Activated T-cell treated with anti-CD3 and anti-CD28 coated beads, Interleukin-2, amount 50 U/mL, for 4 hours (primary cell): ENCODE results near the gene TRIP13. TPM values are rescaled to one million over a fixed set of nuclear protein-coding genes. Genes with fewer than 3 reads are reported as not detected.
"Not testable (repeated sequence)": the region's sequence is repeated elsewhere in the genome, so short reads cannot be mapped to it uniquely, and the experiment has no call there.

Experiments used
- ATAC-seq, 2 donors: fragments of 200-7000 bp; cut with Tn5 transposase; one replicate each; pipeline ENCODE4 v1.10.0; 2021
- DNase-seq: peaks from one replicate; pipeline ENCODE4 v3.0.0-alpha.2; 2020
- H3K27me3 Mint-ChIP-seq: one replicate; pipeline ENCODE4 v1.8.0; 2021; ENCODE audit warnings: low read depth, mixed read lengths
- H3K36me3 Mint-ChIP-seq: one replicate; pipeline ENCODE4 v1.8.0; 2022; ENCODE audit warnings: mixed read lengths; ENCODE audit not compliant: insufficient read depth
- H3K4me1 Mint-ChIP-seq: one replicate; pipeline ENCODE4 v1.8.0; 2021; ENCODE audit warnings: low read depth, mixed read lengths
- H3K4me3 Mint-ChIP-seq: one replicate; pipeline ENCODE4 v1.8.0; 2021; ENCODE audit warnings: mild to moderate bottlenecking, moderate library complexity, mixed read lengths
- H3K9me3 Mint-ChIP-seq: one replicate; pipeline ENCODE4 v1.8.0; 2021; ENCODE audit warnings: mixed read lengths
- total RNA-seq, 3 donors: library from RNA; stranded (reverse); gene quantifications; one replicate each; pipeline ENCODE4 v1.2.1, GENCODE V29; 2021

TRIP13 gene
- total RNA-seq, 3 donors from 2014 or later = 11.2 to 21.5 (median 18.5) TPM

- Mint-ChIP-seq H3K4me1 (peaks cover 3% of the 10 kb centered on the region), H3K9me3 (no peaks in the 10 kb centered on the region), H3K4me3 (no peak overlapping the region), H3K27me3 (peaks cover 7% of the 10 kb centered on the region), H3K36me3 (no peaks in the 10 kb centered on the region)
- ATAC-seq (no peak), DNase-seq (no peak)
These were observed 41.1 kb upstream of the TRIP13 start for GRCh38 chr5:851553-851952.

GRCh38 chr5:852018-852417 is 40.7 kb upstream of the TRIP13 start:
- DNase-seq (no peak), ATAC-seq (no peak)
- no peak overlapping the region for H3K4me3 Mint-ChIP-seq
- peaks cover 7% of the 10 kb centered on the region for H3K27me3 Mint-ChIP-seq
- H3K36me3 Mint-ChIP-seq = no peaks in the 10 kb centered on the region
- no peaks in the 10 kb centered on the region for H3K9me3 Mint-ChIP-seq
- H3K4me1 Mint-ChIP-seq = no peaks in the 10 kb centered on the region

DNA sequence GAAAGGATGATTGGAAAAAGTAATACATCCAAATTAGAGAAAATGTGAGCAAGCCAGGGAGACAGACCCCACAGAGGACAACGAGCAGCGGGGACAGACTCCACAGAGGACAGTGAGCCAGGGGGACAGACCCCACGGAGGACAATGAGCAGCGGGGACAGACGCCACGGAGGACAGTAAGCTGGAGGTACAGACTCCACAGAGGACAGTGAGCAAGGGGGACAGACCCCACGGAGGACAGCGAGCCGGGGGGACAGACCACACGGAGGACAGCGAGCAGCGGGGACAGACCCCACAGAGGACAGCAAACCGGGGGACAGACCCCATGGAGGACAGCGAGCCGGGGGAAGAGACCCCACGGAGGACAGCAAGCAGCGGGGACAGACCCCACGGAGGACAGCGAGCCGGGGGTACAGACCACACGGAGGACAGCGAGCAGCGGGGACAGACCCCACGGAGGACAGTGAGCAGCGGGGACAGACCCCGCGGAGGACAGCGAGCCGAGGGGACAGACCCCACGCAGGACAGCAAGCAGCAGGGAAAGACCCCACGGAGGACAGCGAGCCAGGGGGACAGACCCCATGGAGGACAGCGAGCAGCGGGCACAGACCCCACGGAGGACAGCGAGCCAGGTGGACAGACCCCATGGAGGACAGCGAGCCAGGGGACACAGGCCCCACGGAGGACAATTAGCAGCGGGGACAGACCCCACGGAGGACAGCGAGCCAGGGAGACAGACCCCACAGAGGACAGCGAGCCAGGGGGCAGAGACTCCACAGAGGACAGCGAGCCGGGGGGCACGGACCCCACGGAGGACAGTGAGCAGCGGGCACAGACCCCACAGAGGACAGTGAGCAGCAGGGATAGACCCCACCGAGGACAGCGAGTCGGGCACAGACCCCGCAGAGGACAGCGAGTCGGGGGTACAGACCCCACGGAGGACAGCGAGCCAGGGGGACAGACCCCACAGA is 40.0 kb upstream of the TRIP13 start:
- H3K4me1 Mint-ChIP-seq = no peaks in the 10 kb centered on the region
- DNase-seq (no peak), ATAC-seq (no peak)
- no peak overlapping the region for H3K4me3 Mint-ChIP-seq
- H3K9me3 Mint-ChIP-seq = no peaks in the 10 kb centered on the region
- H3K36me3 Mint-ChIP-seq = no peaks in the 10 kb centered on the region
- peaks cover 7% of the 10 kb centered on the region for H3K27me3 Mint-ChIP-seq

DNA sequence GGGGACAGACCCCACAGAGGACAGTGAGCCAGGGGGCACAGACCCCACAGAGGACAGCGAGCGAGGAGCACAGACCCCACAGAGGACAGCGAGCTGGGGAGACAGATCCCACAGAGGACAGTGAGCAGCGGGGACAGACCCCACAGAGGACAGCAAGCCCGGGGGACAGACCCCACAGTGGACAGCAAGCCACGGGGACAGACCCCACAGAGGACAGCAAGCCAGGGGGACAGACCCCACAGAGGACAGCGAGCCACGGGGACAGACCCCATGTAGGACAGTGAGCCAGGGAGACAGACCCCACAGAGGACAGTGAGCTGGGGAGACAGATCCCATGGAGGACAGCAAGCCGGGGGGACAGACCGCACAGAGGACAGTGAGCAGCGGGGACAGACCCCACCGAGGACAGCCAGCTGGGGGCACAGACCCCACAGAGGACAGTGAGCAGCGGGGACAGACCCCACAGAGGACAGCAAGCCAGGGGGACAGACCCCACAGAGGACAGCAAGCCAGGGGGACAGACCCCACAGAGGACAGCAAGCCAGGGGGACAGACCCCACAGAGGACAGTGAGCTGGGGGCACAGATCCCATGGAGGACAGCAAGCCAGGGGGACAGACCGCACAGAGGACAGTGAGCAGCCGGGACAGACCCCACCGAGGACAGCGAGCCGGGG is 39.1 kb upstream of the TRIP13 start:
- H3K9me3 Mint-ChIP-seq, H3K4me1 Mint-ChIP-seq, H3K27me3 Mint-ChIP-seq, H3K36me3 Mint-ChIP-seq, H3K4me3 Mint-ChIP-seq, ATAC-seq, DNase-seq: not testable (repeated sequence)

DNA sequence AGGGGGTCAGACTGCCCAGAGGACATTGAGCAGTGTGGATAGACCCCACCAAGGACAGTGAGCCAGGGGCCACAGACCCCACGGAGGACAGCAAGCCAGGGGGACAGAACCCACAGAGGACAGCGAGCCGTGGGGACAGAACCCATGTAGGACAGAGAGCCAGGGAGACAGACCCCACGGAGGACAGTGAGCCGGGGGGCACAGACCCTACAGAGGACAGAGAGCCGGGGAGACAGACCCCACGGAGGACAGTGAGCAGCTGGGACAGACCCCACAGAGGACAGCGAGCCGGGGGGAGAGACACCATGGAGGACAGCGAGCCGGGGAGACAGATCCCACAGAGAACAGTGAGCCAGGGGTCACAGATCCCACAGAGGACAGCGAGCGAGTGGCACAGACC is 38.5 kb upstream of the TRIP13 start:
- H3K36me3 Mint-ChIP-seq = no peaks in the 10 kb centered on the region
- ATAC-seq (no peak), DNase-seq (no peak)
- H3K4me3 Mint-ChIP-seq = no peak overlapping the region
- peaks cover 7% of the 10 kb centered on the region for H3K27me3 Mint-ChIP-seq
- no peaks in the 10 kb centered on the region for H3K4me1 Mint-ChIP-seq
- H3K9me3 Mint-ChIP-seq = no peaks in the 10 kb centered on the region

DNA sequence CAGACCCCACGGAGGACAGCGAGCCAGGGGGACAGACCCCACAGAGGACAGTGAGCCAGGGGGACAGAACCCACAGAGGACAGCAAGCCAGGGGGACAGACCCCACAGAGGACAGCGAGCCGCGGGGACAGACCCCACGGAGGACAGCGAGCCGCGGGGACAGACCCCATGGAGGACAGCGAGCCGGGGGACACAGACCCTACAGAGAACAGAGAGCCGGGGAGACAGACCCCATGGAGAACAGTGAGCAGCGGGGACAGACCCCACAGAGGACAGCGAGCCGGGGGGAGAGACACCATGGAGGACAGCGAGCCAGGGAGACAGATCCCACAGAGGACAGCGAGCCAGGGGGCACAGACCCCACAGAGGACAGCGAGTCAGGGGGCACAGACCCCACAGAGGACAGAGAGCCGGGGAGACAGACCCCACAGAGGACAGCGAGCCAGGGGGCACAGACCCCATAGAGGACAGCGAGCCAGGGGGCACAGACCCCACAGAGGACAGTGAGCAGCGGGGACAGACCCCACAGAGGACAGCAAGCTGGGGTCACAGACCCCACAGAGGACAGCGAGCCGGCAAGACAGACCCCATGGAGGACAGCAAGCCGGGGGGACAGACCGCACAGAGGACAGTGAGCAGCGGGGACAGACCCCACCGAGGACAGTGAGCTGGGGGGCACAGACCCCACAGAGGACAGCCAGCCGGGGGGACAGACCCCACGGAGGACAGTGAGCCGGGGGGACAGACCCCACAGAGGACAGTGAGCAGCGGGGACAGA is 37.5 kb upstream of the TRIP13 start:
- DNase-seq = no peak

DNA sequence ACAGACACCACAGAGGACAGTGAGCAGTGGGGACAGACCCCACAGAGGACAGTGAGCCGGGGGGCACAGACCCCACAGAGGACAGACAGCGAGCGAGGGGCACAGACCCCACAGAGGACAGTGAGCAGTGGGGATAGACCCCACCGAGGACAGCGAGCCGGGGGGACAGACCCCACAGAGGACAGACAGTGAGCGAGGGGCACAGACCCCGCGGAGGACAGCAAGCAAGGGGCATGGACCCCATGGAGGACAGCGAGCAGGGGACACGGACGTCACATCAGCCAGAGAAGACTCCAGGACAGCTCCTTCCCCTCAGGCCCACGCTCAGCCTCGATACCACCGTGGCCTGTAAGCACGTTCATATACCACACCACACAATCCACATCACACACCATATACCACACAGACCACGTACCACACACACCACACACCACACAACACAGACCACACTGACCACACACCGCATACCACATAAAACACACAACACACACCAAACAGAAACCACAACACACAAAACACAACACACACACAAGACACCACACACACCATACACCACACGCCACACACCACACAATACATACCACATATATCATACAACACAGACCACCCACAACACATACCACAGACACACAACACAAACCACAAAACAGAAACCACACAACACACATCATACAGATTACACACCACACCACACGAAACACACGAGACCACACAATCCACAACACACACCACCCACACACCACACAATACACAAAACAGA is 36.7 kb upstream of the TRIP13 start:
- Mint-ChIP-seq H3K9me3 (no peaks in the 10 kb centered on the region), H3K4me3 (no peak overlapping the region), H3K36me3 (no peaks in the 10 kb centered on the region), H3K4me1 (no peaks in the 10 kb centered on the region), H3K27me3 (peaks cover 7% of the 10 kb centered on the region)
- DNase-seq (no peak), ATAC-seq (peak; percentile 11 to 18)

More for the DNA sequence above, 37.5 kb upstream of the TRIP13 start:
- ATAC-seq = no peak
- Mint-ChIP-seq H3K4me3 (no peak overlapping the region), H3K36me3 (no peaks in the 10 kb centered on the region), H3K27me3 (peaks cover 7% of the 10 kb centered on the region), H3K9me3 (no peaks in the 10 kb centered on the region), H3K4me1 (no peaks in the 10 kb centered on the region)

DNA sequence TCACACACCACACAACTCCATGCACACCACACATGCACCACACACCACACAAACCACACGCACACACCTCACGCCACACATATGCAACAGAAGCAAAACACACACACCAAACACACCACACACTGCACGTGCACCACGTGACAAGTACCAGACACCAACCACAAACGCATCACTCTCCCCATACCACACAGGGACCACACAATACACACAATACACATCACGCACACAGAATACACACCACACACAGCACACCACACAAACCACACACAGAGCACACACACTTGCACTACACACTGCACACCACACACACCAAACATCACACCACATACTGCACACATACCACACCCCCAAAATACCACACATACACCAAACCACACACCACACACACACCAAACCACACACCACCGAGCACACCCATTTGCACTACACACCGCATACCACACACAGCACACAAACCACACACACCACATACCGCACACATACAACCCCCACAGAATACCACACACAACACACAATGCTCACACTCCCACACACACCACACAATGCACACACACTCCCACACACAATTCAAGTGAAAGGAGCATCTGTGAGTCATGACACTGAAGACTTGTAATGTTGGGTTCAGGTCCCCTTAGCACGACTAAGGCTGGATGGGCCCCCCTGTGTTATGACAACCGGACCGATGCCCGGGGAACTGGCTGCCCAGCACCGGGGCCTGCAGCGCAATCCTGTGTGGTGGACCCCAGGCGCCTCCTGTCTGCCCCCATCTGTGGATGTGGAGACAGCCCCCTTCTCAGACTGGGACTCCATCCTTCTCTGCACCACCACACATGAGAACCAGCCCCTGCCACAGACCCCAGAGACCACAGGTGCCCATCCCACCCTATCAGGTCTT is 35.9 kb upstream of the TRIP13 start:
- Mint-ChIP-seq H3K4me3 (no peak overlapping the region), H3K27me3 (peaks cover 6% of the 10 kb centered on the region), H3K9me3 (no peaks in the 10 kb centered on the region), H3K4me1 (no peaks in the 10 kb centered on the region), H3K36me3 (no peaks in the 10 kb centered on the region)
- ATAC-seq (peak; percentile 31 to 39), DNase-seq (no peak)

DNA sequence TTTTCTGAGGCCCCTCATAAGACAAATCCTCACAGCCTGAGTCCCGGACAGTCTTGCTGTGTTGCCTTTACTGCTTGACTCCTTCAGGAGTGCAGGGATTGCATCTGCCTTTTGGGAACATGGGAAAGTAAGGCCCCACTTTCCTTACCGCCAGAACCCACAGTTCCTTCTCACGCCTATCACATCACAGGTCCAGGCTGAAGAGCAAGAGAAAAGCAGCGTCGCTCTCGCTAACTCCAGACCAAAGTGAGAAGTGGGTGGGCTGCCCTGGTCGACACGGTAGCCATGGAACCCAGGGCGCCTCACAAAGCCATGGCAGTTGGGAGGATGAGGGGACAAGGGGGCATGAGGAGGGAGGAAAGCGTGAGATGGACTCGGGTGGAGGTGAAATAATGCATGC is 34.0 kb upstream of the TRIP13 start:
- no peak overlapping the region for H3K4me3 Mint-ChIP-seq
- ATAC-seq (no peak), DNase-seq (no peak)
- peaks cover 4% of the 10 kb centered on the region for H3K36me3 Mint-ChIP-seq
- no peaks in the 10 kb centered on the region for H3K27me3 Mint-ChIP-seq
- H3K9me3 Mint-ChIP-seq = no peaks in the 10 kb centered on the region
- no peaks in the 10 kb centered on the region for H3K4me1 Mint-ChIP-seq

GRCh38 chr5:859391-859790 is 33.3 kb upstream of the TRIP13 start:
- H3K4me3 Mint-ChIP-seq = no peak overlapping the region
- H3K4me1 Mint-ChIP-seq = no peaks in the 10 kb centered on the region
- H3K9me3 Mint-ChIP-seq = no peaks in the 10 kb centered on the region
- H3K36me3 Mint-ChIP-seq = peaks cover 9% of the 10 kb centered on the region
- no peak for ATAC-seq
- no peak for DNase-seq
- no peaks in the 10 kb centered on the region for H3K27me3 Mint-ChIP-seq

DNA sequence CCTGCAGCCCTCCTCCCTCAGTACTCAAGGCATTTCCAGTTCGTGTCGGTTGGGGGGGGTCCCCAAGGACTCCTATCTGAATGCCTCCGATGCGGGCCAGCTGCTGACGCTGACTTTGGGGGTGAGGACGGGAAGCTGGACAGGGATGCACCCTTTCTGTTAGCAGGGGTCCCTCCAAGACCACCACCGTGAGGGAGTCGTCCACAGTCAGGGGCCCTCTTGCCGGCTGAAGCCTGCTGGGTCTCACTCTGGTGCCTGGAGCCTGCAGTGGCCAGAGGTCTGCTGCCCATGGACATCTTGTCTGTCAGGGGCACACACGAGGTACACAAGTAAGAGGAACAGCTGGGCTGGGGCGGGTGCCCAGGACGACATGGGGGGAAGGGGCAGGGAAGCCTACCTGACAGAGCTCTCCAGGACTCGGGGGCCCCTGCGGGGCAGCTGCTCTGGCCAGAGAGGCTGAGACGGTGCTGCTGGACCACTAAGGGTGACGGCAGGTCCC is 32.8 kb upstream of the TRIP13 start:
- H3K9me3 Mint-ChIP-seq = no peaks in the 10 kb centered on the region
- ATAC-seq (no peak), DNase-seq (no peak)
- no peak overlapping the region for H3K4me3 Mint-ChIP-seq
- H3K36me3 Mint-ChIP-seq = peaks cover 9% of the 10 kb centered on the region
- no peaks in the 10 kb centered on the region for H3K27me3 Mint-ChIP-seq
- no peaks in the 10 kb centered on the region for H3K4me1 Mint-ChIP-seq

GRCh38 chr5:860506-861150 is 32.1 kb upstream of the TRIP13 start:
- H3K4me3 Mint-ChIP-seq = no peak overlapping the region
- ATAC-seq (no peak), DNase-seq (no peak)
- H3K9me3 Mint-ChIP-seq = no peaks in the 10 kb centered on the region
- H3K4me1 Mint-ChIP-seq = no peaks in the 10 kb centered on the region
- H3K36me3 Mint-ChIP-seq = peaks cover 9% of the 10 kb centered on the region
- H3K27me3 Mint-ChIP-seq = no peaks in the 10 kb centered on the region
